Stimulated activated CD8-positive, alpha-beta memory T cell treated with anti-CD3 and anti-CD28 coated beads, Interleukin-4, amount 100 ng/mL, for 24 hours (primary cell): Measurements from ENCODE around the gene COL16A1.
A peak's percentile ranks its signal among the peaks of the same experiment; 100 is the strongest.
"Not testable (repeated sequence)": the region's sequence is repeated elsewhere in the genome, so short reads cannot be mapped to it uniquely, and the experiment has no call there.

Experiments used
- DNase-seq: peaks from one replicate; pipeline ENCODE4 v3.0.0-alpha.2; 2020; ENCODE audit warnings: low read depth

Gene COL16A1

GRCh38 chr1:31732751-31733289, 29.0 kb upstream of the COL16A1 start:
- no peak for DNase-seq

DNA sequence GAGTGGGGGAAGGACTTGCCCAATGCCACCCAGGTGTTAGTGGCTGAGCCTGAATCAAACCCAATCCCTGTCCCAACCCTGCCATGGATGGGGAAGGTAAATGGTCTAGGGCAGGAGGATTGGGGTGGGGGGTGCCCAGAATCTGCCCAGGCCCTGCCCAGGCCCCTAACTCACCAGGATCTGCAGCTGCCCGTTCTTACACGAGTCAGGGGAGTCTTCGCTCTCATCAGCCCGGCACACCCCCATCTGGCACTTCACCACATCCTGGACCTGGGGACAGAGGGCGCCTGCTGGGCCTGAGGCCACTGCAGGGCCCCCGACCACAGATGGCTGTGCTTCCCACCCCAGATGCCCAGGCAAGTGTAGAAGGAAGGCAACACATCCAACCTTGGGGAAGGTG, 28.5 kb upstream of the COL16A1 start:
- DNase-seq: no peak

- no peak for DNase-seq
Observed at GRCh38 chr1:31731049-31731565, 27.3 kb upstream of the COL16A1 start.

DNA sequence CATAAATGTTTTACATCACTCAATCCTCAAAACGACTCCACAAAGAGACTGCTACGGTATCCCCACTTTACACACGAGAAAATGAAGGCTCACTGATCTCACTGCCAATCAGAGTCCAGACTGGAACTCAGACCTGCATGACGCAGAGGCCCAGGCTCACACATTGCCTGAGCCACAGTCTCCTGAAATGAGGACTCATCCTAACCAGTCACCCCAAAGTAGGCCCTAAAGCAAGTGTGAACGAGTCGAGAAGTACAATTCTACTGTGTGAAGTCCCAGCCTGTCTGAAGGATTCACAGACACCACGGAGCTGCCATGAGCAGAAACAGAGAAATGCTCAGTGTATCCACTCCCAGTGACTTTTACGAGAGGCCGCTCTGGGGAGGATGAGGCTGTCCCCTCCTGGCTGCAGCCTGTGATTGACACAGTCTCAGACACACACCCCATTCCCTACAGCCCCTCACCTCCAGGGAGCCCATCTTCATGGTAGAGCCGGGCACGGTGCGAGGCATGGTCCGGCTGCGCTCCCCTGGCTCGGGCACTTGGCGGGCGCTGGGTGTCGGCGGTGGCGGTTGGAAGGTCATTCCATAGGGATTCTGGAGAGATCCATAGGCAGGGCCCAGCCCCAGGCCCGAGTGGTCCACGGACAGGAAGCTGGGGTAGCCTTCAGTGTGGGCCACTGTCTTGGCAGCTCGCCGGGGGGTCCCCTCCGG, 26.7 kb upstream of the COL16A1 start:
- DNase-seq: no peak

GRCh38 chr1:31727849-31728248, 24.0 kb upstream of the COL16A1 start:
- no peak for DNase-seq

- DNase-seq: no peak
Observed at GRCh38 chr1:31727195-31727594, 23.4 kb upstream of the COL16A1 start.

DNA sequence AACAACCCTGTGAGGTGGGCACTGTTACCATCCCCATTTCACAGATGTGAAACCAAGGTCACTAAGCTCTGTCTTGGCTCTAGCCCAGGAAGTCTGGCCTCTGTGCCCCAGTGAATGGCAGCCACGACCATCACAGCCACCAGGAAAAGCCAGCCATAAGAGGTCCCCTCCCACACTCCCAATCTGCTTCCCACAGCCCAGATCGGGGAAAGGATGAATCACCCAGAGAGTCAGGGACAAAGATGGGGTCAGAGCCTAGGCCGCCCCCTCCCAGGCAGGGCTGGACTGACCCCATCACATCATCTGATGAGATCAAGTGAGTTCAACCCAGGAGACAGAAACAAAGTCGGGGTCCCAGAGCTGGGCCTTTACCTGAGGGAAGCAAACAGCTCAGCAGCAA, 22.9 kb upstream of the COL16A1 start:
- DNase-seq: no peak

DNA sequence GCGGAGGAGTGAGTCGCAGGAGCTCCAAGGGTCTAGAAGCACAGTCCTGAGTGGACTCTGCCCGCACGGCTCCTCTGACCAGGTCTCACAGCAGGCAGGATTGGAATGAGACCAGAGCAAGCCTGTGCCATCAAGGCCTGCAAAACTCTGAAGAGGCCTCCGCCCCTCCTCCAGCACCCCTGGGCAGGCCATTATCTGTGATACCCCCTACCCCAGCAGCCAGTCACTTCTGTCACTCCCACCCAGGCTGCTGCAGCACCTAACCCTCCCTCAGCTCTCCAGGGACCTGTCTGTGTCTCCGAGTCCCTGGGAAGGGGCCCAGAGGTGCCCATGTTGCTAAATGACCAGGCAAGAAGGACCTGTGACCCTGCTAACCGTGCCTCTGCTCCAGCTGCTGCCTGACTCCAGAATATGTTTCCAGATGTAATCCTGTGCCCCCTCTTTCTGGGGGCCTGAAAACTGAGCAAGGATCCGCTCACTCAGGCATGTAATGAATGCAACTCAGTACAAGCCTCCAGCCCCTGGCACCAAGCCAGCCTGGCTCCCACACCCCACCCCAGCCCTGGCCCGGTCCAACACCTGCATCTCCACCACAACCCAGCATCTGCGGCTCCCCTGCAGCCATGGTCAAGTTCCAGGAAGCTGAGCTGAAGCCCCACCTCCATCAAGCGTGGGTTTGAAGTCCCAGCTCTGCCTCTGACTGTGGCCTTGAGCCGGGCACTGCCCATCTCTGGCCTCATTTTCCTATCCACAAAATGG, 22.1 kb upstream of the COL16A1 start:
- no peak for DNase-seq

DNA sequence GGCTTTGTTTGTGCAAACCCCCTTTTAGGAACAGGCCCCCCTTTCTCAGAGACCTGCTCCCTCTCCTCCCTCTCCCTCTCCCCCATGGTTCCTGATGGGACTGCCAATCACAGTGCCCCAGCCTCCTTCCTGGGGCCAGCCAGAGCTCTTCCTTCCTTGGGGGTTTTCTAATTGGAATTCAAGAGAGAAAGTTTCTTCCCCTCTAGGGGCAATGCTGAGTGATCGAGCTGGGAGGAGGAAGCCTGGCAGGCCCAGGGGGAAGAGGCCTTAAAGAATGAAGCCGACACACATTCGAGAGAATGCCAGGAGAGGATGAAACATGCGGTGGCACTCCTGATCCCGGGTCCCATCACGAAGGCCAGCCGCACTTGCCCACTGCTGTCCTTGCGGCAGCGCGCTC, 21.3 kb upstream of the COL16A1 start:
- DNase-seq: no peak

GRCh38 chr1:31723828-31724359, 20.1 kb upstream of the COL16A1 start:
- DNase-seq: peak; percentile 17

GRCh38 chr1:31718327-31718897, 14.6 kb upstream of the COL16A1 start:
- DNase-seq: no peak

DNA sequence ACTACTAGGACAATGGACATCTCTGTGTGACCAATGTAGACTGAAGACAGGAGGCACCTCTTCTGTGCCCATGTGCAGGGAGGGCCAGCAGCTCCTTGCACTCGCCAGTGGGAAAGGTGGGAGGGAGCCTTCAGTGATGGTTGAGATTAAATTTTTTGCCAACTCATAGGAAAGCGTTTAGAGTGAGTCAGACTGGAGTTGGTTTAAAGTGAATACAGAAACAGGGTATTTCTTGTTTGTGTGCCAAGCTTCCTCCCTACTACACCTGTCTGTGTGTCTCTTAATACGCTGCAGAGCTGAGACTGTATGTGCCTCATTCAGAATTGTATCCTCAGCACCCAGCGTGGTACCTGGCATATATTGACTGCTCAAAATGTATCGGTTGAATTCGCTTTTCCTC, 13.5 kb upstream of the COL16A1 start:
- DNase-seq: no peak

DNA sequence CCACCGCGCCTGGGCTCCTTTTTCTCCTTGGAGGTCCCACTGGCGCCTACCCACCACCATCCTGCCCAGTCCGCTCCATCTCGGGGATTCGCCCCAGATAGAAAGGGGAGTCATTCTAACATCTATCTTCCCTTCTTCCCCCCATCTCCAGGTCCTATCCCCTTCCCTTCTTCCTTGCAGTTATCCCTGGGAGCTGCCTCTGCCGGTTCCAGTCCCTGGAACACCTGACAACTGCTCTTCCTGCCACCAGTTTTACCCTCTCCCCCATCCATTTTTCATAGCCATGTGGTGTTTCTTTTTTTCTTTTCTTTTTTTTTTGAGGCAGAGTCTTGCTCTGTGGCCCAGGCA, 12.0 kb upstream of the COL16A1 start:
- no peak for DNase-seq

DNA sequence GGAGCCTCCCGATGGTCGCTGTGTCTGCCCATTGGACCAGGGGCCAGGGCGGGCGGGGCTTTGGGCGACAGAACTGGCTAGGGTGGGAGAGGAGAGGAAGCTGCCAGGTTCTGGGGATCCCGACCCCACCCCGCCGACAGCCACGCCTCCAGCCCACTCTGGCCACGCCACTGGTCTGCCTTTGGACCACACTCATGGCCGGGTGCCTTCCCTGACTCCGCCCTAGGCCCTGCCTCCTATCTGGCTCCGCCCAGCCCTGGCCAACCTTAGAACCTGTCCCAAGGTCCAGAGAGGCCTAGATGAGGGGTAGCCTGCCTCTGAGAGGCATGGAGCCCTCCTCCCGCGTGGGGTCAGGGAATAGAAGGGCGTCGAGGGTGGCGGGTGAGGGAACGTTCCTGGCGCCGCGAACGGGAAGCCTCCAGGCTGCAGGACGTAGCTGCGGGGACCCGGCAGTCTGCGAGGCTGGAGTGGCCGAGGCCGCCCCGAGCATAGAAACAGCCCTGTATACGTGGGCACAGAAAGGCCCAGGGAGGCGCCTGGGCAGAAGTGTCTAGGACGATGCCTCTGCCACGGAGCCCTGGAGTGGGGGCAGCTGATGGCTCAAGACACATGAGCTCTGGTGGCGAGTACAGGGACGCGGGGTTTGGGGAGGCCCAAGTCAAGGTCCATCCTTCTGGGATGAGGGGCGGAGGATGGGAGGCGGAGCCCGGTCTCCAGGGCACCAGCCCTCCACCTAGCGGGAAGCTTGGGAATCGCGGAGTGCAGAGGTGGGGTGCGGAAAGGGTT, 11.5 kb upstream of the COL16A1 start:
- DNase-seq: peak; percentile 11

DNA sequence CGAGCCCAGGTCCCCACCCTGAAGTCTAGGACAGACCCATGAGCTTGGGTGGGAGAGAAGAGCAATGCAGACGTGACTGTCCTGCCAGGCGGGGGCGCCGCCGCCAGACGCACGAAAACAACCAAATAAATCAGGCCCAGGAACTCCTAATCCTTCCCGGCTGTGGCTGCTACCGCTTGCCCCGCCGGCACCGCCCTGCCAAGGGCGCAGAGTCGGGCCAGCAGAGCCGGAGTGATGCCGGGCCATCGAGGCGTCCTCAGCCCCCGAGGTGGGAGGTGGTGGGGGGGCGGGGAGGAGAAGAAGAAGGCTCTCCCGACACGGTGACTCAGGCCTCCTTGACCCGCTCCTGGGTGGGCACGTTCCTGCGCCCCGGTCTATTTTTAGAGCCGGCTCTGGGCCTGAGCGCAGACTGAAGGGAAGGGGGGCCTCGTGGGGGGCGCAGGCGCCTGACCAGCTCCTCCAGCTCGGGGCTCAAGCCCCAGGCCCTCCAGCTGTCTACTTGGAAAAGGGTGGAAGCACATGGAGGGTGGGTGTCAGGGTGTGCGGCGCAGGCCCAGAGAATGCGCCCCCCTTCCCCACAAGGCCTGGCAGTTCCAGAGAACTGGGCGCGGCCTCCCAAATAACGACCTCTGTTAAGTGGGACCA, 10.7 kb upstream of the COL16A1 start:
- no peak for DNase-seq

DNA sequence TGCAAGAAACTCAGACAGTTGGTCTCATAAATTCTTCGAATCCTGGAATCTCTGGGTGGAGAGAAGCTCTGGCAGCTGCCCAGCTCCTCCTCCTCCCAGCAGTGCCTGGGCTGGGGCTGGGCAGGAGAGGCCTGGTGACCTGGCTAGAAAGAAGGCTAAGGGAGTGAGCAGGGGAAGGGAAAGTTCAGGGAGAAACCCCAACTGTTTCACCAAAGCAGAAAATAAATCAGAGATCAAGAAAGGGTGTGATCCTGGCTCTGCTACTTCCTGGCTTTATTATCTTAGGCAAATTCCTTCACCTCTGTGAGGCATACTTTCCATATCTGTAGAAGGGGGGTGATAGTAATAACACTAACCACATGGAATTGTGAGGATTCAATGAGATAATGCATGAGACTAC, 8.8 kb upstream of the COL16A1 start:
- DNase-seq: no peak

DNA sequence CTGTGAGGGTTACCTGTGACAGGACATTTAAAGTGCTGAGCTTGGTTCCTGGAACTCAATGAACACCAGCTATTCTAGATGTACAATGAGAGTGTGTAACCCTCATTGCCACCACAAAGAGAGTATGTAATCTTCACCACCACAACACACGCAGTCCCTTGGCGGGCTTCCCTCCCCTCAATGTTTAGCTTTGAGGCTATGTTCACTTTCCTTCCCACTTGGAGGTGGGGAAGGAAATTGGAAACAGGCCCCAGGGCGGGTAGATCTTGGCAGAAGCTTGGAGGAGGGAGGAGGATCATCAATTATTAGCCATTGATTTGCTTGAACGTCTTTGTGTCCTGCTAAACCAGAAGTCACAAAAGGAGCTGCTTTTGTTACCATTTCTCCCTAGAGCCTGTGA, 8.3 kb upstream of the COL16A1 start:
- no peak for DNase-seq

DNA sequence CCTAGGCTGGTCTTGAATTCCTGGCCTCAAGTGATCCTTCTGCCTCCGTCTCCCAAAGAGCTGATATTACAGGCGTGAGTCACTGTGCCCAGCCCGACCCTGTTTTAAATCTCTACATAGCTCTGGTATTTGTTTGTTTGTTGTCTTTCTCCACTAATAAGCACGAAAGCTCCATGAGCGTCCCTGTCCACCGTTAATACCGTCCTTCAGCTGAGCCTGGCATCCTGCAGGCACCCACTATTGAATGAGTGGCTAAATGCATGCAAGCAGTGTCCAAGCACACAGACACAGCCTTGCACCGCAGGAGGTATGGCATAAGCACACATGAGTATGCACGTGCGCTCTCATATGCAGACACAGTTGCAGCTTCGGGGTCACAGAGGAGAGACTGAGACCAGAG, 4.5 kb upstream of the COL16A1 start:
- no peak for DNase-seq

DNA sequence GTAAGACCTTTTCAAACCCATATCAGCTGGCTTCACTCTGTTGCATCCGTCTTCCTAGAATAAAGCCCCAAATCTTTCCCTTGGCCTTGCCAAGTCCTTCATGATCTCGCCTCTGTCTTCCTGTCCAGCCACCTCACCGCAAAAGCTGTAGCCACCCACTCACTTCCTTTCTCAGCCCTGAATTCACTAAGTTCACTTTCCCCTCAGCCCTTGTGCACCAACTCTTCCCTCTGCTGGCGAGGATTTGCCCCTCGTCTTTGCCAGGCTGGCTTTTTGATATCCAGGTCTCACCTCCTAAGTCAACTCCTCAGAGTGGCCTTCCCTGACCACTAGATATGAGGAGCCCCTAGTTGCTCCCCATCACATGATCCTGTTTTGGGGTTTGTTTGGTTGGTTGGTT, 3.9 kb upstream of the COL16A1 start:
- DNase-seq: no peak

- DNase-seq: not testable (repeated sequence)
Observed at GRCh38 chr1:31707059-31707600, 3.3 kb upstream of the COL16A1 start.

DNA sequence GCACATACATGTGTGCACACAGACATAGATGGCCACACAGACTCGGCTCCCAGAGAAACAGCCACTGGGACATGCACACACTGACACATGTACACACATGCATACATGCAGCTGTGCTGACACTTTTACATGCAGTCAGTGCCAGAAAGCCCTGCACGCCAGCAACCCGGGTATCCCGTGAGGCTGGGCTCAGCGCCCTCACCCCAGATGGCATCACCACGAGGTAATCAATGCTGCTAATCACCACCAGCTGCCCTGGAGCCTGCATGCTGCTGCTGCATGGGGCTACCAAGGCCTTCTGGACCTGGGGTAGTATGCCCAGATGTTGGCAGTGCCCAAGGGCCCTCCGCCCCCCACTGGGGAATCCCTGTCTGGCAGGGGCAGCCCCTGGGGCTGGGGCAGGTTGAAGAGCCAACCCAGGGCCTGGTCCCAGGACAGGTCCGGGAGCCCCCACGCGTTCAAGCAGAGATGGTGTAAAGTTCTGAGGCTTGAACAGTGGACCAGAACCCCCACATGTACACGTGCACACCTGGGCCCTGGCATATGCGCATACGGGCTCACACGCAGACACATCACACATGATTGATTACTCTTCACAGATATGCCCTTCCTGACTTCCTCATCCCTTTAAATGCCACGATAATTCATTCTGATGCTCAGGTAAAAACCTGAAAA, 2.7 kb upstream of the COL16A1 start:
- DNase-seq: no peak
